Fibroblast of lung (primary cell): Measurements from ENCODE around the gene SULF2. TPM values are rescaled to one million over a fixed set of nuclear protein-coding genes. Genes with fewer than 3 reads are reported as not detected.

Experiments used
- DNase-seq, 2 donors: peaks; one replicate each; pipeline versions ENCODE4 v3.0.0 to v3.0.0-alpha.2; 2010; ENCODE audit warnings: low read depth in 2 of 2
- H2AFZ ChIP-seq: 2 replicates; pipeline ENCODE4 v1.5.1; 2012; ENCODE audit warnings: low read length, control low read depth, inconsistent platforms
- H3K27ac ChIP-seq: 2 replicates; pipeline ENCODE4 v1.5.1; 2011; ENCODE audit warnings: low read length, control low read depth; ENCODE audit not compliant: insufficient read depth
- H3K27me3 ChIP-seq: 2 replicates; pipeline ENCODE4 v1.5.1; 2011; ENCODE audit warnings: mild to moderate bottlenecking, low read length; ENCODE audit not compliant: control insufficient read depth, insufficient read depth
- H3K36me3 ChIP-seq: 2 replicates; pipeline ENCODE4 v1.5.1; 2011; ENCODE audit warnings: low read length; ENCODE audit not compliant: control insufficient read depth, insufficient read depth
- H3K4me1 ChIP-seq: 2 replicates; pipeline ENCODE4 v1.5.1; 2011; ENCODE audit warnings: low read length; ENCODE audit not compliant: control insufficient read depth, insufficient read depth; ENCODE audit errors: extremely low read depth
- H3K4me2 ChIP-seq: 2 replicates; pipeline ENCODE4 v1.5.1; 2011; ENCODE audit warnings: low read length, control low read depth; ENCODE audit not compliant: insufficient read depth; ENCODE audit errors: extremely low read depth
- H3K4me3 ChIP-seq, 4 experiments: fragments of 200-600 bp in 1 of 4; sonication (generic) in 1 of 4; replicated peaks in 1 of 4; 2 replicates each; pipeline ENCODE4 v1.5.1; 2011 to 2016; ENCODE audit warnings: low read length in 4 of 4, low read depth in 3 of 4, mild to moderate bottlenecking in 3 of 4, control low read depth in 2 of 4, inconsistent platforms in 1 of 4, mixed read lengths in 1 of 4; ENCODE audit not compliant: insufficient read depth in 1 of 4; ENCODE audit errors: control extremely low read depth in 1 of 4
- H3K79me2 ChIP-seq: 2 replicates; pipeline ENCODE4 v1.5.1; 2012; ENCODE audit warnings: mild to moderate bottlenecking, low read length, inconsistent platforms; ENCODE audit not compliant: control insufficient read depth, insufficient read depth
- H3K9ac ChIP-seq: 2 replicates; pipeline ENCODE4 v1.5.1; 2011; ENCODE audit warnings: mild to moderate bottlenecking, low read length, control low read depth; ENCODE audit not compliant: insufficient read depth
- H3K9me3 ChIP-seq: 2 replicates; pipeline ENCODE4 v1.5.1; 2012; ENCODE audit warnings: low read depth, low read length; ENCODE audit not compliant: control insufficient read depth, insufficient read depth
- H4K20me1 ChIP-seq: 2 replicates; pipeline ENCODE4 v1.5.1; 2011; ENCODE audit warnings: low read length; ENCODE audit not compliant: control insufficient read depth, insufficient read depth; ENCODE audit errors: extremely low read depth
- CTCF ChIP-seq, 2 donors: IDR thresholded peaks in 1 of 2; conservative IDR thresholded peaks in 1 of 2; 1 replicate in 1 of 2; 2 replicates in 1 of 2; pipeline ENCODE4 v1.5.1; 2011 to 2012; ENCODE audit warnings: low read length in 2 of 2, control low read depth in 1 of 2, inconsistent platforms in 1 of 2, low read depth in 1 of 2, mild to moderate bottlenecking in 1 of 2
- EZH2 ChIP-seq: IDR thresholded peaks from 2 replicates; pipeline ENCODE4 v1.5.1; 2012; ENCODE audit warnings: low read length, control low read depth, mild to moderate bottlenecking; ENCODE audit errors: missing control alignments
- polyA plus RNA-seq, 2 donors: library from polyadenylated mRNA; depleted of rRNA in 1 of 2; stranded (reverse) in 1 of 2; unstranded in 1 of 2; fragments of >200 nt; gene quantifications; 2 replicates each; pipeline ENCODE4 v1.2.1, GENCODE V29; 2011 to 2012; ENCODE audit warnings: missing spikeins in 1 of 2
- total RNA-seq: library from RNA; depleted of rRNA; stranded (reverse); fragments of >200 nt; gene quantifications from 2 replicates; pipeline ENCODE4 v1.2.1, GENCODE V29; 2014

Gene SULF2
- total and polyA plus RNA-seq, 2 donors (not counting 1 experiment from before 2014, with no cell fraction given) = 0.26 to 9.6 TPM

- Histone ChIP-seq H3K27me3 (no peaks in the 10 kb centered on the region), H3K4me2 (no peak overlapping the region), H4K20me1 (no peaks in the 10 kb centered on the region), H3K27ac (no peak overlapping the region), H3K4me3 (no peak overlapping the region), H2AFZ (no peak overlapping the region), H3K36me3 (no peaks in the 10 kb centered on the region), H3K9me3 (no peaks in the 10 kb centered on the region), H3K9ac (no peak overlapping the region), H3K79me2 (no peaks in the 10 kb centered on the region), H3K4me1 (no peaks in the 10 kb centered on the region)
- no peak for DNase-seq
- TF ChIP-seq CTCF (conservative IDR thresholded peaks at IDR 0.05 in 1 of 2, IDR thresholded peaks at IDR 0.05 in 1 of 2; ENCODE audit: low read depth in 1 of 2, low read length in 2 of 2) (no peak), EZH2 (no peak)
Observed at GRCh38 chr20:47777220-47777619, 8.1 kb downstream of the SULF2 start.

DNA sequence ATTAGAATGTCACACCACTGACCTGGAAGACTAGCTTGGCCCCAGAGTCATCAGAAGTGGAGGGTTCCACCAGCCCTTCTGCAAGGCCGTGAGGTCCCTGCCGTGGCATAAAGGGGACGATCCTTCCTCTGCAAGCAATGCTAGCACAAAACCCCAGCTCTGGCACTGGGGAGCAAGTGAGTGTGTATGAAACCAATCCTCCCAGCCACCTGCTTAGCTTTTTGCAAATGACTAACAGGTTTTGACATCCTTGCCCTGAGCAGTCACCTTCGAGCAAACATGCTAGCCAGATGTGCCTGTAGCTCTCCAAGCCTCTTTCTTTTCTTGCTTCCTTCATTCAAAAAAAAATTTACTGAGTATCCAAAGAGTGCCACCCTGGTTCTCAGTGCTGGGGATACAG is 8.6 kb downstream of the SULF2 start:
- no peak for DNase-seq
- Histone ChIP-seq H3K9me3 (no peaks in the 10 kb centered on the region), H3K4me1 (no peaks in the 10 kb centered on the region), H3K27me3 (no peaks in the 10 kb centered on the region), H3K4me2 (no peak overlapping the region), H2AFZ (no peak overlapping the region), H3K36me3 (no peaks in the 10 kb centered on the region), H3K27ac (no peak overlapping the region), H3K9ac (no peak overlapping the region), H3K79me2 (no peaks in the 10 kb centered on the region), H3K4me3 (no peak overlapping the region), H4K20me1 (no peaks in the 10 kb centered on the region)
- TF ChIP-seq EZH2 = no peak
- TF ChIP-seq CTCF (conservative IDR thresholded peaks at IDR 0.05 in 1 of 2, IDR thresholded peaks at IDR 0.05 in 1 of 2; ENCODE audit: low read depth in 1 of 2, low read length in 2 of 2) = no peak

GRCh38 chr20:47775841-47776240 is 9.4 kb downstream of the SULF2 start:
- H3K27me3 ChIP-seq = no peaks in the 10 kb centered on the region
- no peak overlapping the region for H3K4me3 ChIP-seq
- H3K4me1 ChIP-seq = no peaks in the 10 kb centered on the region
- H3K79me2 ChIP-seq = no peaks in the 10 kb centered on the region
- no peak overlapping the region for H2AFZ ChIP-seq
- H4K20me1 ChIP-seq = no peaks in the 10 kb centered on the region
- H3K36me3 ChIP-seq = no peaks in the 10 kb centered on the region
- H3K9me3 ChIP-seq = no peaks in the 10 kb centered on the region
- DNase-seq = no peak
- no peak overlapping the region for H3K27ac ChIP-seq
- no peak overlapping the region for H3K9ac ChIP-seq
- no peak for TF ChIP-seq CTCF (conservative IDR thresholded peaks at IDR 0.05 in 1 of 2, IDR thresholded peaks at IDR 0.05 in 1 of 2; ENCODE audit: low read depth in 1 of 2, low read length in 2 of 2)
- no peak for TF ChIP-seq EZH2
- H3K4me2 ChIP-seq = no peak overlapping the region
